Measurements from ENCODE around the gene C19orf33. TPM values are rescaled to one million over a fixed set of nuclear protein-coding genes. Genes with fewer than 3 reads are reported as not detected.

The C19orf33 gene
- total RNA-seq, 2 experiments from 2014 or later, result not detected

DNA sequence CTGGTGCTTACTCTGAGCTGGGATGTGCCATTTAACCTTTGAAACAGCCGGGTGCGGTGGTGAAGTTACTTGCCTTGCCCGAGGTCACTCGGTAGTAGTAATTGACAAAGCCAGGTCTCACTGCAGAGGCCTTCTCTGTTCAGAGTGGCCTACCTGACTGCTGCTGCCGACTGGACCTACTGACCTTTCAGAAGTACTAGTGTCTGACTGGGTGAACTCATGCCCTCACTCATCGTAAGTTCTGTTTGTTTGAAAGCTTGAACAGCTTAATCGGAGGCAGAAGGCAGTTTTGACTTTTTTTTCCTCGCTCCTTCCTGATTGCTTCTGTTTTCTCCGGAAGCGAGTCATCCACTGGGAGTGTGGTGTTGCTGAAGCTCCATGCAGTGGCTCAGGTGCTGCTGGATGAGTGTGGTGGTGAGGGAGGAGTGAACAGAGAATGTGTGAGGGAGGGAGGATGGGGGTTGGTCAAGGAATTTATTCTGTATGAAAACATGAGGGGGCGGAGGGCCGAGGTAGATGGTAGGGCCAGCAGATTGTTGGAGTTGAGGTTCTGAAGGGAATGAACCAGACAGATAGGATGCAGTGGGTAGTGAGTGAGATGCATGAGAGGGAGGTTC is 37.0 kb upstream of the C19orf33 start:
- peak overlapping the region; percentile 35 for H3K4me3 Mint-ChIP-seq
- intact Hi-C loops (cut with micrococcal nuclease), result loop anchor here (10.0 kb wide), 1 partner anchor 48 kb away; the partner anchor contains the start of genes KCNK6 and YIF1B
- POLR2A ChIA-PET, result interaction anchor here (1.2 kb wide), 1 partner anchor 22 kb away, joined by 3 read pairs; no protein-coding TSS in a partner anchor

DNA sequence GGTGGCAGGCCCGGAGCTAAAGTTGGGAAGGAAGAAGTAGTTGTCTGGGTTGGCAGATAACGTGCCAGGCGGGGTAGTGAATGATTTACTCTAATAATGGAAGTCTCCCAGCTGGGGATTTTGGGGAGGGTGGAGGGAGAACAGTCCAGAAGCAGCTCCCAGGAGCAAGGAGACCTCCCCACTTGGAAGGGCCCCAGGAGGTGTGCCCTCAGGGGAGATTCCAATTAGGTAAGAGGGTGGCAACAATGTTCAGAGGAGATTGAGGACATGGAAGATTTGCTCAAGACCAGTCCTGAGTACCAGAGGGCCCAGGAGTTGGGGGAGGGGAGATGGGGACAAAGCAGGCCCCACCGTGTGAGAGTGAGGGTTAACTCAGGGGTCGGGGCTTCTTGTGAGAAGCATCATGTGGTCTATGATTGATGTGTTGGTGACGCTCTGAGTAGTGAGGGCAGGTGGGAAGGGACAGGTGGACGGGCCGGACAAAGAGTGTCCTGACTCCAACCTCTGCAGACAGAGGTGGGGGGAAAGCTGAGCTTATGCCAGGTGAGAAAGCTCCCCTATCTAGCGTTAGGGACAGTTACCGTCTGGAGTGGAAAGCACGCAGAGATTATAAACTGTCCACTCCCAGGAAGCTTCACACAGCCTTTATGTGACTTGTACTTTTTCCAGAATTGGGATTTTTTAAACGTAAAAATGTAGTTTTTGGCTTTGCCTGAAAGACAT is 36.1 kb upstream of the C19orf33 start:
- CTCF ChIA-PET, result no interaction called here
- intact Hi-C loops (cut with micrococcal nuclease), result loop anchor here (10.0 kb wide), 1 partner anchor 47 kb away; the partner anchor contains the start of genes KCNK6 and YIF1B
- peak overlapping the region; percentile 41 for H3K27ac Mint-ChIP-seq
- no peaks in the 10 kb centered on the region for H3K27me3 Mint-ChIP-seq
- peaks cover 45% of the 10 kb centered on the region for H3K4me1 Mint-ChIP-seq (ENCODE audit: low read depth)
- no peaks in the 10 kb centered on the region for H3K9me3 Mint-ChIP-seq
- no peaks in the 10 kb centered on the region for H3K36me3 Mint-ChIP-seq (ENCODE audit: low read depth)
- POLR2A ChIA-PET, result interaction anchor here (1.1 kb wide), 1 partner anchor 8 kb away, joined by 3 read pairs; no protein-coding TSS in a partner anchor
- TF ChIP-seq, protein P1, sequence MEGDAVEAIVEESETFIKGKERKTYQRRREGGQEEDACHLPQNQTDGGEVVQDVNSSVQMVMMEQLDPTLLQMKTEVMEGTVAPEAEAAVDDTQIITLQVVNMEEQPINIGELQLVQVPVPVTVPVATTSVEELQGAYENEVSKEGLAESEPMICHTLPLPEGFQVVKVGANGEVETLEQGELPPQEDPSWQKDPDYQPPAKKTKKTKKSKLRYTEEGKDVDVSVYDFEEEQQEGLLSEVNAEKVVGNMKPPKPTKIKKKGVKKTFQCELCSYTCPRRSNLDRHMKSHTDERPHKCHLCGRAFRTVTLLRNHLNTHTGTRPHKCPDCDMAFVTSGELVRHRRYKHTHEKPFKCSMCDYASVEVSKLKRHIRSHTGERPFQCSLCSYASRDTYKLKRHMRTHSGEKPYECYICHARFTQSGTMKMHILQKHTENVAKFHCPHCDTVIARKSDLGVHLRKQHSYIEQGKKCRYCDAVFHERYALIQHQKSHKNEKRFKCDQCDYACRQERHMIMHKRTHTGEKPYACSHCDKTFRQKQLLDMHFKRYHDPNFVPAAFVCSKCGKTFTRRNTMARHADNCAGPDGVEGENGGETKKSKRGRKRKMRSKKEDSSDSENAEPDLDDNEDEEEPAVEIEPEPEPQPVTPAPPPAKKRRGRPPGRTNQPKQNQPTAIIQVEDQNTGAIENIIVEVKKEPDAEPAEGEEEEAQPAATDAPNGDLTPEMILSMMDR (IDR thresholded peaks at IDR 0.05), result no peak
- DNase-seq (no peak), ATAC-seq (no peak)
- H3K4me3 Mint-ChIP-seq, result no peak overlapping the region

More for the DNA sequence above, 37.0 kb upstream of the C19orf33 start:
- no peak overlapping the region for H3K27ac Mint-ChIP-seq
- no peaks in the 10 kb centered on the region for H3K27me3 Mint-ChIP-seq
- CTCF ChIA-PET, result interaction anchor here (1.7 to 5.3 kb wide), 4 partner anchors 8 to 69 kb away, joined by 4 to 30 read pairs (median 8); partner anchors contain the start of gene CATSPERG
- no peaks in the 10 kb centered on the region for H3K36me3 Mint-ChIP-seq (ENCODE audit: low read depth)
- DNase-seq (no peak), ATAC-seq (no peak)
- peaks cover 48% of the 10 kb centered on the region for H3K4me1 Mint-ChIP-seq (ENCODE audit: low read depth)
- TF ChIP-seq, protein P1 (IDR thresholded peaks at IDR 0.05), result no peak
- no peaks in the 10 kb centered on the region for H3K9me3 Mint-ChIP-seq

DNA sequence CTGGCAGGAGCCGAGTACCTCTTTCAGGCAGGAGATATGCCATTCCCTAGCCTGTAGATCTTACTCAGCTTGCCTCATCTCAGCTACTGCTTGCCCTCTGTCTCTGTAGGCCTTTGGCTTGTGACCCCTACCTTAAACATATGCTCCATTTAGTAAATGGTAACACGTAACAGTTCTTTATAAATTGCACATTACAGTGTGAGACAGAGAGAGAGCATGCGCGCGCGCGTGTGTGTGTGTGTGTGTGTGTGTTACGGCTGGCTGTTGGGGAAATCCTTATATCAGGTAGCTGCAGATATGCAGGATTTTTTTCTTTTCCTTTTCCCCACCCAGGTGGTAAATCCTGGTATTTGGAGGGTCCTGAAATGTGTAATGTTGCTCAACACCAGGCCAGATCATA is 35.5 kb upstream of the C19orf33 start:
- no peak overlapping the region for H3K27ac Mint-ChIP-seq

DNA sequence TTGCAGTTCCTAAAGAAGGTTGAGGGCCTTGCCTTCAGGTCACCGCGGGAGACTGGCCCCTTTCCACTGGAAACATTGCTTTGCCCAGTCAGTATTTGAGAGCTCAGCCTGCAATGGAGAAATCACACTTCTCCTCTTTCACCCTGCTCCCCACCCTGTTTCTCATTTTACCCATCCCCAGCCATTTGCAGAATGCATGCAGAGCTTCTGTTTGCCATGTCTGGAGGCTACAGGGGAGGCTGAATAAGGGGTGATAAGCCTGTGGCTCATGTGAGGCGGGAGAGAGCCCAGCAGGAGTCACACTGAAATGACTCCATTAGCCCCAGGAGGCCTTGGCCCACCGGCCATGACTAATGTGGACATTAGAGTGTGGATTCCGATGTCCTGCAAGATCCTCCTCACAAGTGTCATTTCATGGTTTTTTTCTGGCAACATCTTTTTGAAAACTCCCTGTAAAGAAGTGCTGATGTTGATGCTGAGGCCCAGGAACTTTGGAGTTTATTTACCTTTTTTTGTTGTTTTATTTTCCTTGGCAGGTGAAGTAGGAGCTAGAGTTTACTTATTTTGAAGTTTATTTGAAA is 33.4 kb upstream of the C19orf33 start:
- Mint-ChIP-seq H3K4me1 (ENCODE audit: low read depth) (peaks cover 30% of the 10 kb centered on the region), H3K27ac (no peak overlapping the region), H3K4me3 (no peak overlapping the region), H3K27me3 (no peaks in the 10 kb centered on the region), H3K9me3 (no peaks in the 10 kb centered on the region), H3K36me3 (ENCODE audit: low read depth) (no peaks in the 10 kb centered on the region)
- TF ChIP-seq, protein P1 (IDR thresholded peaks at IDR 0.05), result no peak
- ChIA-PET POLR2A (no interaction called here), CTCF (interaction anchor here (1.1 kb wide), 2 partner anchors 14 to 26 kb away, joined by 3 read pairs; no protein-coding TSS in a partner anchor)
- DNase-seq (no peak), ATAC-seq (no peak)
- intact Hi-C loops (cut with micrococcal nuclease), result no loop called here

More for the DNA sequence above, 35.5 kb upstream of the C19orf33 start:
- Mint-ChIP-seq H3K4me1 (ENCODE audit: low read depth) (peaks cover 41% of the 10 kb centered on the region), H3K4me3 (no peak overlapping the region), H3K9me3 (no peaks in the 10 kb centered on the region), H3K36me3 (ENCODE audit: low read depth) (no peaks in the 10 kb centered on the region), H3K27me3 (no peaks in the 10 kb centered on the region)
- TF ChIP-seq, protein P1 (IDR thresholded peaks at IDR 0.05), result no peak
- no peak for DNase-seq
- intact Hi-C loops (cut with micrococcal nuclease), result loop anchor here (10.0 kb wide), 1 partner anchor 46 kb away; the partner anchor contains the start of genes KCNK6 and YIF1B
- ChIA-PET CTCF (no interaction called here), POLR2A (interaction anchor here (1.1 kb wide), 1 partner anchor 8 kb away, joined by 3 read pairs; no protein-coding TSS in a partner anchor)
- no peak for ATAC-seq
